Lung (tissue), 12 donors: ENCODE results near the gene IL20RA. TPM values are rescaled to one million over a fixed set of nuclear protein-coding genes. Genes with fewer than 3 reads are reported as not detected.

Source experiments
- ATAC-seq: fragments of 200-7000 bp; cut with Tn5 transposase; one replicate; pipeline ENCODE4 v1.9.1; 2020; ENCODE audit warnings: moderate number of reproducible peaks; ENCODE audit not compliant: insufficient read depth, low FRiP score
- DNase-seq, 3 donors: peaks; one replicate each; pipeline ENCODE4 v3.0.0-alpha.2; 2013 to 2017
- H3K27ac ChIP-seq, 2 donors: one replicate each; pipeline ENCODE4 v1.5.1; 2013; ENCODE audit warnings: mild to moderate bottlenecking in 2 of 2, moderate library complexity in 2 of 2, control low read depth in 1 of 2, inconsistent platforms in 1 of 2, low read depth in 1 of 2, low read length in 1 of 2
- H3K27me3 ChIP-seq, 3 donors: one replicate each; pipeline ENCODE4 v1.5.1; 2013; ENCODE audit warnings: low read length in 2 of 3; ENCODE audit not compliant: control insufficient read depth in 3 of 3, insufficient read depth in 3 of 3
- H3K36me3 ChIP-seq, 4 donors: one replicate each; pipeline ENCODE4 v1.5.1; 2013; ENCODE audit warnings: low read length in 4 of 4, mild to moderate bottlenecking in 1 of 4, moderate library complexity in 1 of 4; ENCODE audit not compliant: control insufficient read depth in 4 of 4, insufficient read depth in 4 of 4
- H3K4me1 ChIP-seq, 5 donors: one replicate each; pipeline ENCODE4 v1.5.1; 2013; ENCODE audit warnings: low read length in 5 of 5, mild to moderate bottlenecking in 2 of 5, moderate library complexity in 1 of 5; ENCODE audit not compliant: control insufficient read depth in 5 of 5, insufficient read depth in 5 of 5
- H3K4me3 ChIP-seq: one replicate; pipeline ENCODE4 v1.5.1; 2013; ENCODE audit warnings: mild to moderate bottlenecking, control low read depth, moderate library complexity
- H3K9ac ChIP-seq, 2 donors: one replicate each; pipeline ENCODE4 v1.5.1; 2013; ENCODE audit warnings: low read length in 2 of 2, control low read depth in 1 of 2; ENCODE audit not compliant: insufficient read depth in 1 of 2
- H3K9me3 ChIP-seq, 4 donors: one replicate each; pipeline ENCODE4 v1.5.1; 2013; ENCODE audit warnings: low read length in 3 of 4, mild to moderate bottlenecking in 1 of 4, moderate library complexity in 1 of 4; ENCODE audit not compliant: control insufficient read depth in 4 of 4, insufficient read depth in 3 of 4
- CTCF ChIP-seq: IDR thresholded peaks from 2 replicates; pipeline ENCODE4 v1.5.1; 2012; ENCODE audit warnings: mild to moderate bottlenecking; ENCODE audit errors: control extremely low read depth, extremely low read depth
- WGBS, 2 donors: extraction: QIAGEN DNeasy Blood & Tissue Kit; methylation state at CpG; one replicate each; pipeline ENCODE4 v1.1.7; 2013; 5-methylcytosine and 5-hydroxymethylcytosine counted together
- polyA plus RNA-seq, 2 donors: library from polyadenylated mRNA; stranded (reverse); fragments of 200-250 nt; gene quantifications; one replicate each; pipeline ENCODE4 v1.2.1, GENCODE V29; 2013
- total RNA-seq, 2 donors: library from RNA; depleted of rRNA in 1 of 2; stranded (reverse); fragments of >200 nt in 1 of 2; gene quantifications; one replicate each; pipeline ENCODE4 v1.2.1, GENCODE V29; 2014 to 2021
- donor health status: control.
- donor health status: control.
- donor health status: Bipolar disorder and iron deficiency.
- donor health status: healthy.
- donor health status: DM: yes; HTN: yes; CAD: no.

Gene IL20RA
- total and polyA plus RNA-seq, 4 donors = 3.7 to 16.2 (median 6.7) TPM

GRCh38 chr6:137084865-137085617 is 40.3 kb upstream of the IL20RA start:
- whole genome bisulfite sequencing, 2 donors = 40 to 43% methylated on average over 2 of the region's 2 CpGs
- H3K27ac ChIP-seq = no peak overlapping the region
- H3K36me3 ChIP-seq = no peaks in the 10 kb centered on the region
- no peak overlapping the region for H3K9ac ChIP-seq
- no peak for TF ChIP-seq CTCF
- H3K27me3 ChIP-seq = no peaks in the 10 kb centered on the region
- H3K4me1 ChIP-seq = peaks cover 0 to 1% (median 0%) of the 10 kb centered on the region in 5 donors
- ATAC-seq (no peak), DNase-seq (no peak)
- H3K4me3 ChIP-seq = no peak overlapping the region
- peaks cover 0 to 4% (median 0%) of the 10 kb centered on the region in 4 donors for H3K9me3 ChIP-seq

- ATAC-seq (no peak), DNase-seq (no peak)
- Histone ChIP-seq H3K9ac (no peak overlapping the region), H3K36me3 (no peaks in the 10 kb centered on the region), H3K4me3 (no peak overlapping the region), H3K27ac (no peak overlapping the region), H3K27me3 (no peaks in the 10 kb centered on the region), H3K9me3 (no peaks in the 10 kb centered on the region), H3K4me1 (no peaks in the 10 kb centered on the region)
- TF ChIP-seq CTCF = no peak
- WGBS, 2 donors = 91 to 95% methylated on average over 4 of the region's 4 CpGs
These were observed 39.3 kb upstream of the IL20RA start for GRCh38 chr6:137084090-137084489.

- Histone ChIP-seq H3K36me3 (no peaks in the 10 kb centered on the region), H3K27ac (no peak overlapping the region), H3K9ac (no peak overlapping the region), H3K4me3 (no peak overlapping the region), H3K9me3 (no peaks in the 10 kb centered on the region), H3K4me1 (no peaks in the 10 kb centered on the region), H3K27me3 (no peaks in the 10 kb centered on the region)
- TF ChIP-seq CTCF = no peak
- DNase-seq (no peak), ATAC-seq (no peak)
- 87 to 89% methylated on average over 3 of the region's 3 CpGs for WGBS, 2 donors
These were observed 37.2 kb upstream of the IL20RA start for GRCh38 chr6:137081997-137082396.

- no peak for ATAC-seq
- no peak for TF ChIP-seq CTCF
- no peaks in the 10 kb centered on the region for H3K27me3 ChIP-seq
- WGBS, 2 donors = 86 to 87% methylated on average over 4 of the region's 4 CpGs
- no peaks in the 10 kb centered on the region for H3K9me3 ChIP-seq
- no peak for DNase-seq
- H3K36me3 ChIP-seq = no peaks in the 10 kb centered on the region
- H3K4me1 ChIP-seq = no peaks in the 10 kb centered on the region
- no peak overlapping the region for H3K27ac ChIP-seq
- H3K9ac ChIP-seq = no peak overlapping the region
- no peak overlapping the region for H3K4me3 ChIP-seq
These were observed 35.9 kb upstream of the IL20RA start for GRCh38 chr6:137080711-137081110.
